HG03354 (cell line): Measurements from ENCODE around the gene GCFC2.
"Not testable (repeated sequence)": the region's sequence is repeated elsewhere in the genome, so short reads cannot be mapped to it uniquely, and the experiment has no call there.

ENCODE experiments used
- ATAC-seq: cut with Tn5 transposase; IDR thresholded peaks from one replicate; pipeline ENCODE4 v1.9.1; 2021; ENCODE audit warnings: mild to moderate bottlenecking; ENCODE audit not compliant: unreplicated experiment, poor library complexity, severe bottlenecking

GCFC2 gene

GRCh38 chr2:75688196-75688595, 22.5 kb downstream of the GCFC2 start:
- ATAC-seq = no peak

- not testable (repeated sequence) for ATAC-seq
These were observed 27.3 kb downstream of the GCFC2 start for GRCh38 chr2:75683430-75683829.

- no peak for ATAC-seq
These were observed 30.3 kb downstream of the GCFC2 start for GRCh38 chr2:75680402-75680801.

GRCh38 chr2:75679556-75679955, 31.2 kb downstream of the GCFC2 start:
- ATAC-seq = no peak

- no peak for ATAC-seq
These were observed 34.3 kb downstream of the GCFC2 start for GRCh38 chr2:75676464-75676863.

GRCh38 chr2:75675908-75676307, 34.8 kb downstream of the GCFC2 start:
- no peak for ATAC-seq

GRCh38 chr2:75675423-75675822, 35.3 kb downstream of the GCFC2 start:
- ATAC-seq = not testable (repeated sequence)

GRCh38 chr2:75667884-75668283, 42.8 kb downstream of the GCFC2 start:
- ATAC-seq = no peak

GRCh38 chr2:75666911-75667310, 43.8 kb downstream of the GCFC2 start:
- no peak for ATAC-seq

GRCh38 chr2:75657798-75658197, 52.9 kb downstream of the GCFC2 start:
- no peak for ATAC-seq

GRCh38 chr2:75656563-75656962, 54.2 kb downstream of the GCFC2 start:
- ATAC-seq = no peak

- ATAC-seq = no peak
These were observed 54.9 kb downstream of the GCFC2 start for GRCh38 chr2:75655861-75656260.

- ATAC-seq = no peak
These were observed 56.7 kb downstream of the GCFC2 start for GRCh38 chr2:75654012-75654411.

- no peak for ATAC-seq
These were observed 62.9 kb downstream of the GCFC2 start for GRCh38 chr2:75647771-75648170.

- ATAC-seq = peak; percentile 97
These were observed 63.9 kb downstream of the GCFC2 start, which contains the start of gene MRPL19 for GRCh38 chr2:75646583-75647425. Gene MRPL19 (plus strand): TSS chr2:75646783. CDS start chr2:75646808, 25 bp downstream.

GRCh38 chr2:75646090-75646582, 64.6 kb downstream of the GCFC2 start:
- ATAC-seq = peak; percentile 5

- no peak for ATAC-seq
These were observed 65.1 kb downstream of the GCFC2 start for GRCh38 chr2:75645643-75646042.

GRCh38 chr2:75643980-75644379, 66.7 kb downstream of the GCFC2 start:
- no peak for ATAC-seq

- no peak for ATAC-seq
These were observed 69.1 kb downstream of the GCFC2 start for GRCh38 chr2:75641587-75641986.

- ATAC-seq = peak; percentile 99
These were observed 70.0 kb downstream of the GCFC2 start for GRCh38 chr2:75640621-75641121.

GRCh38 chr2:75637568-75637967, 73.1 kb downstream of the GCFC2 start:
- ATAC-seq = no peak
